GM18508 (cell line): Measurements from ENCODE around the gene CPNE7.

Experiments used
- ATAC-seq: cut with Tn5 transposase; IDR thresholded peaks from one replicate; pipeline ENCODE4 v1.9.1; 2021; ENCODE audit warnings: moderate number of reproducible peaks; ENCODE audit not compliant: insufficient read depth, unreplicated experiment

CPNE7 gene

GRCh38 chr16:89575247-89576152 lies at the start of gene CPNE7:
Gene CPNE7, plus strand, starts transcription at chr16:89575758. Its CDS starts 140 bp downstream, at chr16:89575898.
- ATAC-seq = no peak

GRCh38 chr16:89529097-89529496 lies 46.5 kb upstream of the CPNE7 start:
- ATAC-seq = no peak

- no peak for ATAC-seq
These were observed 44.9 kb upstream of the CPNE7 start for GRCh38 chr16:89530401-89531381.

GRCh38 chr16:89531821-89532526 lies 43.6 kb upstream of the CPNE7 start:
- ATAC-seq = no peak

- ATAC-seq = no peak
These were observed 41.3 kb upstream of the CPNE7 start for GRCh38 chr16:89534252-89534756.

- no peak for ATAC-seq
These were observed 39.2 kb upstream of the CPNE7 start for GRCh38 chr16:89536371-89536770.

- ATAC-seq = no peak
These were observed 38.5 kb upstream of the CPNE7 start for GRCh38 chr16:89536886-89537548.

GRCh38 chr16:89537549-89537925 lies 38.0 kb upstream of the CPNE7 start:
- ATAC-seq = no peak

GRCh38 chr16:89538286-89538685 lies 37.3 kb upstream of the CPNE7 start:
- no peak for ATAC-seq

- ATAC-seq = no peak
These were observed 35.0 kb upstream of the CPNE7 start for GRCh38 chr16:89540557-89540956.

GRCh38 chr16:89541792-89542191 lies 33.8 kb upstream of the CPNE7 start:
- no peak for ATAC-seq

GRCh38 chr16:89544113-89544512 lies 31.4 kb upstream of the CPNE7 start:
- no peak for ATAC-seq

GRCh38 chr16:89544713-89545043 lies 30.9 kb upstream of the CPNE7 start:
- ATAC-seq = no peak

GRCh38 chr16:89545044-89545830 lies 30.3 kb upstream of the CPNE7 start:
- ATAC-seq = no peak

- no peak for ATAC-seq
These were observed 29.6 kb upstream of the CPNE7 start for GRCh38 chr16:89545831-89546574.

- no peak for ATAC-seq
These were observed 28.8 kb upstream of the CPNE7 start for GRCh38 chr16:89546781-89547180.

- no peak for ATAC-seq
These were observed 28.3 kb upstream of the CPNE7 start for GRCh38 chr16:89547291-89547690.

GRCh38 chr16:89547860-89548259 lies 27.7 kb upstream of the CPNE7 start:
- ATAC-seq = no peak
